HG03565 (cell line): ENCODE data around the gene CGNL1.

Source experiments
- ATAC-seq: cut with Tn5 transposase; IDR thresholded peaks from one replicate; pipeline ENCODE4 v1.9.1; 2021; ENCODE audit warnings: mild to moderate bottlenecking, moderate library complexity; ENCODE audit not compliant: unreplicated experiment

CGNL1 gene

GRCh38 chr15:57592836-57593420, 216.6 kb downstream of the CGNL1 start:
- ATAC-seq: no peak

- no peak for ATAC-seq
Observed at GRCh38 chr15:57594479-57594878, 218.2 kb downstream of the CGNL1 start.

GRCh38 chr15:57595011-57595866, 218.9 kb downstream of the CGNL1 start:
- ATAC-seq: no peak

- ATAC-seq: no peak
Observed at GRCh38 chr15:57596301-57596855, 220.1 kb downstream of the CGNL1 start.

GRCh38 chr15:57596978-57597377, 220.7 kb downstream of the CGNL1 start:
- ATAC-seq: no peak

GRCh38 chr15:57597431-57597830, 221.1 kb downstream of the CGNL1 start:
- ATAC-seq: no peak

- ATAC-seq: no peak
Observed at GRCh38 chr15:57598346-57598745, 222.0 kb downstream of the CGNL1 start.

- ATAC-seq: no peak
Observed at GRCh38 chr15:57599296-57599810, 223.0 kb downstream of the CGNL1 start.

GRCh38 chr15:57600197-57600596, 223.9 kb downstream of the CGNL1 start:
- ATAC-seq: no peak
